ENCODE measurements around the gene PSMB7.

PSMB7 gene

GRCh38 chr9:124348831-124349230, 66.4 kb downstream of the PSMB7 start:
- TF ChIP-seq, protein P1, sequence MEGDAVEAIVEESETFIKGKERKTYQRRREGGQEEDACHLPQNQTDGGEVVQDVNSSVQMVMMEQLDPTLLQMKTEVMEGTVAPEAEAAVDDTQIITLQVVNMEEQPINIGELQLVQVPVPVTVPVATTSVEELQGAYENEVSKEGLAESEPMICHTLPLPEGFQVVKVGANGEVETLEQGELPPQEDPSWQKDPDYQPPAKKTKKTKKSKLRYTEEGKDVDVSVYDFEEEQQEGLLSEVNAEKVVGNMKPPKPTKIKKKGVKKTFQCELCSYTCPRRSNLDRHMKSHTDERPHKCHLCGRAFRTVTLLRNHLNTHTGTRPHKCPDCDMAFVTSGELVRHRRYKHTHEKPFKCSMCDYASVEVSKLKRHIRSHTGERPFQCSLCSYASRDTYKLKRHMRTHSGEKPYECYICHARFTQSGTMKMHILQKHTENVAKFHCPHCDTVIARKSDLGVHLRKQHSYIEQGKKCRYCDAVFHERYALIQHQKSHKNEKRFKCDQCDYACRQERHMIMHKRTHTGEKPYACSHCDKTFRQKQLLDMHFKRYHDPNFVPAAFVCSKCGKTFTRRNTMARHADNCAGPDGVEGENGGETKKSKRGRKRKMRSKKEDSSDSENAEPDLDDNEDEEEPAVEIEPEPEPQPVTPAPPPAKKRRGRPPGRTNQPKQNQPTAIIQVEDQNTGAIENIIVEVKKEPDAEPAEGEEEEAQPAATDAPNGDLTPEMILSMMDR (IDR thresholded peaks at IDR 0.05; ENCODE audit: insufficient read depth, missing control alignments): no peak
- no peak for FAIRE-seq
- no peak for DNase-seq (ENCODE audit: insufficient read length, low spot score)

- DNase-seq (ENCODE audit: insufficient read length, low spot score): no peak
- TF ChIP-seq, protein P1 (IDR thresholded peaks at IDR 0.05; ENCODE audit: insufficient read depth, missing control alignments): no peak
- no peak for FAIRE-seq
These were observed 66.9 kb downstream of the PSMB7 start for GRCh38 chr9:124348363-124348762.

DNA sequence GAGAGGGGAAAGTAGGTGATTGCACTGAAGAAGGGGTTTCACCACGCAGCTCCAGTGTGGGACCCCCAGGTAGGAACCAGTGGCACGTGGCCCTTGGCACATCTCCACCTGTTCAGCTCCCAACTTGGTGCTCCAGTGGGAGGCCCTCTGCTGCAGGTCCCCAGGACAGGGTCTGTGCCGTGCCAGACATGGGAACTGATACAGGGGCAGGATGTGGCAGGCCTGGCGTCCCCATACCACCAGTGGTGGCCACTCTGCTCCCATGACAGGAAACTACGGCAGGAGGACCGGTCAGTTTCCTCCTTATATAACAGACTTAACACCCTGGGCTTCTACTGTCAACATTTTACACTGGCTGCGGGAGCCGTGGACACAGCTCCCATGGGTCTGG, 67.3 kb downstream of the PSMB7 start:
- no peak for DNase-seq (ENCODE audit: insufficient read length, low spot score)
- TF ChIP-seq, protein P1 (IDR thresholded peaks at IDR 0.05; ENCODE audit: insufficient read depth, missing control alignments): no peak
- no peak for FAIRE-seq

DNA sequence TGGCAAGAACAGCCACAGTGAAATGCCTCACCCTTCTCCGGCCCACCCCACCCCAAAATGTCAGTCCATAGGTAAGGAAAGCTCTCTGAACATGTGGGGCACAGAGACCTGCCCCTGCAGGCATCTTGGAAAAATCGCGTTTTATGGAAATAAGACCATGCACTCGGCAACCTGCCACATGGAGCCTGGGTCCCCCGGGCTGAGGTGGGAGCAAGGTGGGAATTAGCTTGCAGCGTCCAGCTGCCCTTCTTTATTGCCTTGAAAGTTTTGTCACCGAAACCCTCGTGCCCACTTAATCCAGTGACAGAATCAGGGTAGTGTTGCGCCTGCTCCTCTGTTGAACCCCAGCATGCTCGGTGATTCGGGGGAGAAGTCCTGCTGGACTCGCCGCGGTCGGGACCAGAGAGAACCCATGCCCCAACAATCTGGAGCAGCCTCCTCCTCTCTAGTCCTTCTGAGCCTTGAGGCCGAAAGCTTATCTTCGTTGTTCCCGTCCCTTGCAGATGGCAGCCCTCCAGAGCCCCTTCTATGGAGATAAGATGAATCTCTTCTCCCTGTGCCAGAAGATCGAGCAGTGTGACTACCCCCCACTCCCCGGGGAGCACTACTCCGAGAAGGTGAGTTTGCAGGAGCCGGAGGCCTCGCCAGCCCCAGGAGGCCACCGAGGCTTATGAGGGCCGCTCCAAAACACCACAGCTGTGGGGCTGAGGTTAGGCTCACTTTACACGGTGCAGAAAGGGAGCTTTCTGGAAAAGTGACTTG, 67.9 kb downstream of the PSMB7 start:
- TF ChIP-seq, protein P1 (IDR thresholded peaks at IDR 0.05; ENCODE audit: insufficient read depth, missing control alignments): no peak
- no peak for DNase-seq (ENCODE audit: insufficient read length, low spot score)
- no peak for FAIRE-seq

DNA sequence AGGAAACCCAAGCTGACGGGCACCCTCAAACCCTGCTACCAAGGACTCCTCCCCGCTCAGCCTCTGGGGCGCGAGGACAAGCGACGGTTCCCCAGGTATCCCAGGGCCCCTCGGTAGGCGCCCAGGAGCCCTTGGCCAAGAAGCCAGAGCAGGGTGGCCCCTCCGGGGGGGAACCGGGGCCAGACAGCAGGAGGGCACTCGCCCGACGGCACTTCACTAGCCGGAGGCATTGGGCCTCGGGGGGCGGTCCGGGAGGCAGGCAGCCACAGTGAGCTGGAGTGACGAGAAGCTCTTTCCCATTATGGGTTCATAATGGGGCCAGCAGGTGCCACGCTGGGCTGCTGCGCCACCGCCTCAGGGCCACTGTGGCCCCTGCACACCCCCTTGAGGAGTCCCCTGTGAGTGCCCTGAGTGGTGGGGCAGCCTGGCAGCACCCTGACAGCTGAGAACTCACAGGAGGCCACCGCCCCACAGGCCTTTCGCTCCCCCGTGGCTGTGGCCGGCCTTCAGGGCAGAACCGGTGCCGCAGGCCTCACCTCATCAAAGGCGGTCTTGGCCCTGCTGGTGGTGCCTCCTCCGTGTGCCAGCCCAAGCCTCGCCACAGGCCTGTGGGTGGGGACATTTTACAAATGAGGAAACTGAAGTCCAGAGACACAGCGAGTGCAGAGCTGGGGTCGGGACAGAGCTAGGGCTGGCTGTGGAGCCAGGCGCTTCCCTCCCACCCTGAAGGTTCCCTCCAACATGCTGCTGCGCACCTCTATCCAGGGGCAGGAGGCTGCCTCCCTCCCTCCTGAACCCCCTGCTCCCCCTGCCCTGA, 68.7 kb downstream of the PSMB7 start:
- TF ChIP-seq, protein P1 (IDR thresholded peaks at IDR 0.05; ENCODE audit: insufficient read depth, missing control alignments): no peak
- no peak for DNase-seq (ENCODE audit: insufficient read length, low spot score)
- FAIRE-seq: no peak

DNA sequence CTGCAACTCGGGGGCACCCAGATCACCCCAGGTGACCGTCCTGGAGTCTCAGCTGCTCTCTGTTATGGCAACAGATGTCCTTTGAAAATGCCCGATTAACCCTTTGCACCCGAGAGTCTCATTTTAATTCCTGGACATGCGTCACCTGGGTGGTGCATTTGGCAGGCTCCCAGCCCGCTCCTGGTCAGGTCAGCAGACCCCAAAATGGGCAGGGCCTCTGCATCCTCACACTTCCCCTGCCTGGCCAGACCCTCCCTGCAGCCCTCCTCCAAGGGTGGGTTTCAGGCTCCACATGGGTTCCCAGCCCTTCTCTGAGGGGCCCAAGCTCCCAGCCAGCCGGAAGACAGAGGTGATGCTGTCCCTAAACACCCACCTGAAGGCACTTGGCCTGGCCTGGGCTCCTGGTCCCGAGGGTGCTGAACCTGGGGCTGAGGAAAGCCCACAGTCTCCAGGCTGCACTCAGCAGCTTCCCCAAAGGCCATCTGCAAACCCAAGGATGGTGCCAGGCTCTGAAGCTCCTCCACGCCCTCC, 69.4 kb downstream of the PSMB7 start:
- DNase-seq (ENCODE audit: insufficient read length, low spot score) (no peak), FAIRE-seq (no peak)
- TF ChIP-seq, protein P1 (IDR thresholded peaks at IDR 0.05; ENCODE audit: insufficient read depth, missing control alignments): no peak

All from D721Med (cell line).